GM21529 (cell line): ENCODE data around the gene PRKCA.
"Not testable (repeated sequence)": the region's sequence is repeated elsewhere in the genome, so short reads cannot be mapped to it uniquely, and the experiment has no call there.

Source experiments
- ATAC-seq: cut with Tn5 transposase; IDR thresholded peaks from one replicate; pipeline ENCODE4 v1.9.1; 2021; ENCODE audit not compliant: unreplicated experiment

Gene PRKCA

DNA sequence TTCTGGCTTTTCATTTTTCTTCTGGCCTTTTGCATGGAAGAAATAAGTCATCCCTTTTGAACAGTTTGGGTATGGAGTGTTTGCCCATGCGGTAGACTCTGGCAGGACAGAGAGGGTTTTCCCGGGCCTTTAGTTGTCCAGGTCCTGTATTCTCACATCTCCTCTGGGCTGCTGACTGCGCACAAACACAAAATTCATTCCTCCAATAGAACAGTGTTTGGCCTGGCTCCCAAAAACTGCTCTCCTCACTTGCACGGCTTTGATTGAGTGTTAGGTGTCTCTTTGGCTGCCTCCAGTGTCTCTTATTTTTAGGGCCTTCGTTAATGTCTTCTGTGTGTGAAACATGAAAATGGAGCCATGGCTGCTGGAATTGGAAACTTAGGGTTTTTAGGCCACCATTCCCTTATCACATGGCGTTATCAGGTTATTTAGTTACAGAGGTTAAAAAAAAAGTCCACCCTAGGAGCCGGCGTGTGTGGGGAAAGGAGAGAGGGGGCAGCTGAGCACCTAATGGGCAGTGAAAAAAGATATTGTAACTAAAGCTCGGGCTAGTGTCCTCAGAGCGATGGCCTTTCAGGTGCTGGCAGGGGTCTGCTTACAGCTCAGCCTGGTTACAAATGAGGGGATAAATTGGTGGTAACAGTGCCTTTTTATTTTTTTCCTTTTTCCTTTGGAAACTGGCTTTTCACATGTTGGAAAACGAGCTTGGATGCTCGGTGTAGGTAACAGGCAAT, 47.3 kb downstream of the PRKCA start:
- ATAC-seq, result no peak

DNA sequence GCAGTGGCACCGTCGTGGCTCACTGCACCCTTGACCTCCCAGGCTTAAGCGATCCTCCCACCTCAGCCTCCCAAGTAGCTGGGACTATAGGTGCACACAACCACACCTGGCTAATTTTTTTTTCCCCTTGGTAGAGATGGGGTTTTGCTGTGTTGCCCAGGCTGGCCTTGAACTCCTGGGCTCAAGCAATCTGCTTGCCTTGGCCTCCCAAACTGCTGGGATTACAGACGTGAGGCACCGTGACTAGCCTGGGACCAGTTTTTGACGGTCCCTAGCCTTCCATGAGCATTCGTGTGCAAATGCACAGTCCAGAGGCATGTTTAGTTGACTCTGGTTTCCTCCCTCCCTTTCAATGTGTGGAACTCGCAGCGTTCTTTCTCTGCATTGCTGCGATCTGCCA, 48.2 kb downstream of the PRKCA start:
- ATAC-seq, result not testable (repeated sequence)

DNA sequence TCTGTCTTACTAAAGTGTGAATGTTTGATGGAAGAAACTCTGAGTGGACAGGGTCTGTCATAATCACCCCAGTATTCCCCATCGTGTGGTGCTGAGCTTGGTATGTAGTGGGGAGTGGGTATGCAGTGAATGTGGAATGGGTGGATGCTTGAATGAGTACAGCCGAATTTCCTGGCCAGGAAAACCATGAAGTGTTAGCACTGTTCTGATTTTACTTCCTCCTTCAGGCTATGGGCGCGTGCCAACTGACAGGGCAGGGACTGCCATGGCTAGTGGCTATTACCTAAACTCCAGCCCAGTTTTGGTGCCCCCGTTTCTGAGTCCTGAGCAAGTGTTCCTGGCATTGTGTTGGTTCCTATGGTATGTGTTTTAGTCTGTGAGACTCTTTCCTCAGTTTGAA, 48.6 kb downstream of the PRKCA start:
- ATAC-seq, result no peak

DNA sequence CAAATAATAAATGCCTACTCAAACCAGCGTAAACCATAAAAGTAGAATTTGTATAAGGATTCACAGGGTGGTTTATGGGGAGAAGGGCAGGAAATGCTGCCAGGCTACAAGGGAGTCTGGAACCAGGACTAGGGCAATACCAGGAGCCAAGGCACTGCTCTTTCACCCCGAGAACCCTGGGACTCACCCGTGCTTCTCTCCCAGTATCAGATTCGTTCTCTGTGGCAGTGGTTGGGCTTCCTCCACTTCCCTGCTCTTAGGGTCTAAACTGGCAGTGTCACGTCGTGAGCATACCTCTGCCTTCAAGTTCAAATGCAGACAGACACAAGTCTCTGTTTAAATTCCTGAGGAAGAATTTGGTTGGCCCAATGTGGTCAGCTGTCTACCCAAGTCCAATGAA, 49.3 kb downstream of the PRKCA start:
- ATAC-seq, result no peak

DNA sequence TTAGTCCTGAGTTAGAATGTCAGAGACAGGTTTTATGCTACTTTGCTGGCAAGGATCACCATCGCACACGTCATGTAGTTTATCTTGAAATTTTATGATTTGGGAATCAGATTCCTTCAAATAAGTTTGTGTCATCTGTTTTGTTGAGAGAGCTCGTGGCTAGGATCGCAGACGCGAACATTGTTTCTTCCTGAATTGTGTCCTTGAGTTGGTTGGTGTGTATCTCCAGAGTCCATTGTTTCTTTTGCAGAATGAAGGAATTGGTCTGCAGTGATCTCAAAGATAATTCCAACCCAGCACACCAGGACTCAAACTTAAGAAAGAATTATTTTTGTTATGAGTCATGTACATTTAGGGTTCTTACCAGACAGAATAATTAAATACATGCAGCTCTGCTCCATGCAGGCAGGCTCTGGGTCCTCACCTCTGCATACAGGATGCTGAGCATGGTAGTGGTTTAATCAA, 51.6 kb downstream of the PRKCA start:
- ATAC-seq, result no peak

DNA sequence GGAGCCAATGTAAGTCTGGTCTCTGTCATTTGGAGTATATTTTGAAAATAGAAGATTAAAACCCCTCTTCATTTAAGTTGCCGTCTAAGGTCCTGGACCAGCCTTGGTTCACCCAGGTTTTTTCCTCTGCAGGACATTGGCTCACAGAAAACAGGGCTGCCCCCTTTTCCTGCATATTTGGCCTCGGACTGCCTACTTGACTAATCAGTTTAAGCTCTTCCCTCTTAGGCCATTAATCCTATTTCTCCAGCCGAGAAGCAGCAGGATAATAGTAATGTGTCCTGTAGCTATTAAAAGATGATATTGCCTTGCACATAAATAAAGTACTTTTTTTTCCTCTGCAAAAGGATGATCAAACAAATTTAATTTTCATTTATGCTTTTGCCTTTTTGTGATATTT, 52.1 kb downstream of the PRKCA start:
- ATAC-seq, result no peak

DNA sequence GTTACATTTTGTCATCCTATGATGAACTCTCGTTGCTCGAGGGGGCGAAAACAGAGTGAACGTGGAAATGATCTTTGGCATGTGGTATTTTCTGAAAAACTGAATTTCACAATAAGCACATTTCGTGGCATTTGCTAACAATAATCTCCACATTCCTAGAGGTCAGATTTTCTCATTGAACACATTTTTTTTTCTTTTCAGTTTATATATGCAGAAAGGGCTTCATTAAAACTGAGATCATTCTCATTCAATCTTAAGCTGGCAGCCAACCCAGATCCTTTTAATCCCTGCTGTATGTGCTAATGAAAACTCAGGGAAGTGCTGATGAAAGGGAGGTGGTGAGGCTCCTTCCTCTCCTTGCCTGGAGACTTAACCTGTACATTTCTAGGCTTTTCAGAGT, 52.6 kb downstream of the PRKCA start:
- no peak for ATAC-seq

DNA sequence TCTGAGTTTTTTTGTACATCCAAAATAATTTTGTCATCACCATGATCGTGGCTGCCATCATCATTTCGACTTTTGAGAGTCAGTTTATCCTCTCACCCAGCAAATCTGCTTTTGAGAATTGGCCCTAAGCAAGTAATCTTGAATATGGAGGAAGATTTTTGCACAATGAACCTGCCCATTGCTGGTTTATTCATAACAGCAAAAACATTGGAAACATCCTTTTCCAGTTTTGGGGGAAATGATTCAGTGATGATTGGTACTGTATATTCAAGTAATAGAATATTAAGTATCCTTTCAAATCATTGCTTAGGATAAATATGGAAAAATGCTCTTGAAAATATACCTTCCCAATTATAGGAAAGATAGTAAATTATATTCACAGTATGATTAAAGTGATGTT, 53.1 kb downstream of the PRKCA start:
- ATAC-seq, result no peak

DNA sequence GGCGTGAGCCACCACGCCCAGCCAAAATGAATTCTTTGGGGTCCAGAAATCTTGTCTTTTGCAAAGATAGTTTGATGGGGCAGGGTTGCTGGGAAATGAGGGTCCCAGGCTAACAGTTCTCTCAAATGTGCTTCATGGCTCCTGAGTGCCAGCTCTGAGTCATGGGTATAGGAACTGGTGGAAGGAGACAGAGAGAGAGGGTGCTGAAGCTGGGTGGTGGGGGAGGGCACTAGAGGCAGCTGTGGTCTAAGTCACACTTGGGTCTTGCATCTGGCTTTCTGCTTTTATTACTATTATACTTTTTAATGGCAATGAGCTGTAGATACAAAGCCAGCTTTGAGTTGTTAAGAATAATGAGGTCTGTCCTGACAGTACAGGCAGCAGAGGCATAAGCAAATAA, 54.6 kb downstream of the PRKCA start:
- no peak for ATAC-seq

DNA sequence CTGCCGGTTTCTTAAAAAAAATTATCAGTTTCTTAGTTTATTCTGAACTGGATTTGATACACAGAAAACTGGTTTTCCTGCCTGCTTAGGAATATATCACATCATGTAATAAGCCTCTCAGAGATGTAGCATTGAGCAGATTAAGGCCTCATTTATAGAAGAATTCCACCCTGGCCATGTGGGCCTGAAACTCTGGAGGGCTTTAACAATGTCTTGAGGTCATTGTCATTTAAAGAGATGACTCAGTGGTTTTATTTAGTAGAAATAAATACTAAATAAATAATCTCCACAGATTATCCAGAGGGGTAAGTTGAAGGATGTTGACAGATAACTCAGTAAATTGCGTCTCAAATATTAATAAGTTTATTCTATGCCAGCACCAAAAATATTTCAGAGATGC, 56.9 kb downstream of the PRKCA start:
- ATAC-seq, result no peak

DNA sequence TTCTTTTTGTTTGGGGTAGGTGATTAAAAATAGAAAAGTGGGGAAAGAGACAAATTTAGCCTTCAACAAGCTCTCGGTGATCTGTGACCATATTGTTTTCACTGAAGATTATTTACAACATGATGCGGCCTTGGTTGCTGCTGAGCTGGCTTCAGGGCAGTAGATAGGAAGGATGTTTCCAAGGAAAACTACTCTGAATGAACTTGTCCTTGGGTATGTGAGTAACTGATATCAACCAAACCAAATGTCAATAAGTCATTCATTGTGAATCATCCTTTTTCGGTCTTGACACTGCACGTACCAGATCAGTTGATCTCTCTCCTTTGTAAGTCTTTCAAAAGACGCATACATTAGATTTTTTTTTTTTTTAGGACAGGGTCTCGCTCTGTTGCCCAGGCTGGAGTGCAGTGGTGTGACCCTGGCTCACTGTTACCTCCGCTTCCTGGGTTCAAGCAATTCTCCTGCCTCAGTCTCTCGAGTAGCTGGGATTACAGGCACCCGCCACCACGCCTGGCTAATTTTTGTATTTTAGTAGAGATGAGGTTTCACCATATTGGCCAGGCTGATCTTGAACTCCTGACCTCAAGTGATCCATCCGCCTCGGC, 58.6 kb downstream of the PRKCA start:
- not testable (repeated sequence) for ATAC-seq

DNA sequence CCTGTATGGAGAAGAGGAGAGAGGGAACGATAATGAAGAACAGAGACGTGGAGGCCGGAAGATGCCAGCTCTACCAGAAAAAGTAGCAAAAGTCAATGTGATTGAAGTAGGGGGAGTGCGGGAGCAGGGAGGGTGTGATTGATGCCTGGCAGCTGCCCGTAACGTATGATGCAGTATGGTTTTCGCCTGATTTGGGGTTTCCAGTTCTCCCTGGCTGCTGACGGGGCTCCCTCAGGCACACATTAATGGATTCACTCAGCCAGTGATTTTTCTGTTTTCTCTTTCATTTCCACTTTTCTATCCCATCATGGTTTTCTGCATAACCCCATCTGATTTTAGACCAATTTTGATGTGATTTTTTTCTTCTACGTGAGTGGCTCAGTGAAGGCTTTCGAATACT, 62.1 kb downstream of the PRKCA start:
- ATAC-seq, result no peak

DNA sequence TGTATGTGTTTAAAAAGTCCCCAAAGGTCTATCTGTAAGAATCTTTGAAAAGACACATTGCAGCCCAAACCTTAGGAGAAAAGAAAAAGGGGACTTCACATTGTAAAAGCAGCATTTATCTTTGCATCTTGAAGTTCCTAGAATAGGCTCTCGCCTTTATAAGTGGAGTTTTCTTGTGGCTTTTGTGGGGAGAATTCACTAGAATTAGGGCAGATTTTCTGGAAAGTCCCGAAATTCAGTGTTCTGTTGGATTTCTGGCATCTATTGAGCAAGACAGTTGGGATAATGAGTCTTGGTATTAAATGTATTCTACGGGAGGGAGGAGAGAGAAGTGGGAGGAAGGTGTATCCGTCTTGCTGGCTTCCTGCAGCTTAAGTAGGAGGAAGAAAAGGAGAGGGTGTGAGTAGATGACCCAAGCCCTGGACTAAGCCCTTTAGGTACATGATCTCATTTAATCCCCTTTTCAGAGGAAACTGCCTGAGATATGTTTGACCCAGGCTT, 62.6 kb downstream of the PRKCA start:
- ATAC-seq, result no peak

DNA sequence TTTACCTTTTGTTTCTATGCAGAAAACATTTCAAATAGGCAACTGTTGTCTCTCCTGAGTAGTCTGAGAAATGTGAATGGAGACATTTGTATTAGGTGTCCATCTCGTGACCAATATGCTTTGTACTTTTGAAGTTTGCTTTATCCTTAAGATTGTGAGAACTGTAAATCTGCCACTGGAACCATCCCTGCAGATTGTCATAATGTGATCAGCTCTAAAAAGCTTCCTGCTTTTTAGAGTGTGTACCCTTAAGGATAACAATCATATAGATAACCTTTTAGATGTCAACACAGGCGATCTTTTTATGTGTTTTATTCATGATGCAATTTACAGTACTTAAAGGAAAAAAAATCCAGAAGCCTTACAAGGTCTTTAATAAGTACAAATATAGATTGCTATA, 63.5 kb downstream of the PRKCA start:
- ATAC-seq, result no peak

DNA sequence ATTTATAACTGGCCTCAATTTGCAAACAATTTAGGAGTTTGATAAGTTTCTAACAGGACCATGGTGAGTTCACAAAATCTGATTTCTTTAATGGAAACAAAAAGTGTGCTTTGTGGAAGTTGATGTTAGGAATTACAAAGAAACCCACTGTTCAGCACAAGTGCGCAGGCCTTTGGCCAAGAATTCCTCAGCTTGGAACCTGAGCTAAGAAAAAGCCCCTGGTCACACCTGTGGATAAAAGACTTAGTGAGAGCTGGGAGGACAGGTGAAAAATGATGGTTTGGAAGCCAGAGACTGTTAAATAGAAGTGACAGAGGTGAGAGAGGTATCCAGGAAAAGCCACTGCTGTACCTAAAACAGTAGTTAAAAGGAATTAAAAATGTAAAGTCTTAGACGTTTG, 64.7 kb downstream of the PRKCA start:
- ATAC-seq, result no peak

DNA sequence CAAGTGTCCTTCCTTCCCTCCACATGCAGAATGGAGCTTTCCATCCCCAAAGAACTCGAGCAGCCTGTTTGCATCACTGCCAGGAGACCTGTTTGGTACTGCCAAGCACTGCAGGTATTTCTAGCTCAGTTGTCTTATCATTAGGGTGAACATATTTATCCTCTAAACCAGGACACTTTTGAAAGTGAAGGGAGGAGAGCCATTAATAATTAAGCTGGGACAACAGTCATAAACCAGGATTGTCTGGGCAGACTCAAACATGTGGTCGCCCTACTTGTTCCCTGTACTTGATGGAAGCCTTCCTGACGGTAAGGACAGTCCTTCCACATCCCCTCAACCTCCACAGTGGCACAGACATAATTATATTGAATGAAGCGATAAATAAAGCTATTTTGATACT, 67.4 kb downstream of the PRKCA start:
- no peak for ATAC-seq

DNA sequence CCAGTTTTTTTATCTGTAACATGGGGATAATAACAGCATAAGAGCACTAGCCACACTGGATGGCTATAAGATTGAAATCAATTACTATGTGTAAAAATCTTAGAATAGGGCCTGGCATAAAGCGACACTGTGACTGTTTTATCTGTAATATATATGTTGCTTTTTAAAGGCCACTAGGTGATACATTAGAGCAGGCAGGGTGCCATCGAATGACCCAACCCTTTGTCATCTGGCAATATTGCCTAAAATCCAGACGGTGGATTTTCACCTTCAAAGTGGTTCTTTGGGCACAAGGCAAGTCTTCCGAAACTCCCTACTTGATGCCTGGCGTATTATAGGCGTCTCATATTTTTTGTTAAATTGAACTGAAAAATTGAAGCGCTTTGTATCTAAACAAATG, 69.1 kb downstream of the PRKCA start:
- ATAC-seq, result no peak

DNA sequence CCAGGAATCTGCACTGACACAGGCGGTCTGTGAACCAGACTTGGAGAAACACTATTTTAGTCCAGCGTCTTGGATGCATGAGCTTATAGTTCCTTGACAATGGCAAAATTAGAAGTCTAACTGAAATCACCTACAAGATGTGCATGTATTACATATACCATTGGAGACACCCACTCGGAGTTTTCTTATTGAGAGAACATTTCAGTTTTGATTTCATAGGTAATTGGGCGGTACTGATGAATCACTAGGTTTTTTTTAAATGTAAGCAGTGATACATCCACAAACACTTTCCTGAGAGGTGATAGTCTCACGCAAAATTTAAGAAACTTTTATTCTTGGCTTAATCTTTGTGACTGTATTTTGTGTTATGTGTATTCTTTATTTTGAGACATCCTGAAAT, 69.8 kb downstream of the PRKCA start:
- ATAC-seq, result no peak

DNA sequence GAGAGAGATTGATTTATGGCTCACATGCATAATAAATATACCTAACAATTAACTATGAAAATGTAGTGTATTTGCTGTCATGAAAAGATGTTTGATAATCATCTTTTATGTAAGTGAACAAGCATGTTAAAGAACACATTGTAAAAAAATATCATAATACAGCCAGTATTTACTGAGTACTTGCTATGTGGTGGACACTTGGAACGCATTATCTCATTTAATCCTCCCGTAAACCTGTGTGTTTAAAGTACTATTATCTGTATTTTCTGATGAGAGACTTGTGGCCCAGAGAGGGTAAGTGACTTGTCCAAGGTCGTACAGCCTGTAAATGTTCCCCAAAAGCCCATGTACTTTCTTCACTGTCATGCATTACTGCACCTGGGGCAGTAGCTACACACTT, 70.7 kb downstream of the PRKCA start:
- no peak for ATAC-seq

DNA sequence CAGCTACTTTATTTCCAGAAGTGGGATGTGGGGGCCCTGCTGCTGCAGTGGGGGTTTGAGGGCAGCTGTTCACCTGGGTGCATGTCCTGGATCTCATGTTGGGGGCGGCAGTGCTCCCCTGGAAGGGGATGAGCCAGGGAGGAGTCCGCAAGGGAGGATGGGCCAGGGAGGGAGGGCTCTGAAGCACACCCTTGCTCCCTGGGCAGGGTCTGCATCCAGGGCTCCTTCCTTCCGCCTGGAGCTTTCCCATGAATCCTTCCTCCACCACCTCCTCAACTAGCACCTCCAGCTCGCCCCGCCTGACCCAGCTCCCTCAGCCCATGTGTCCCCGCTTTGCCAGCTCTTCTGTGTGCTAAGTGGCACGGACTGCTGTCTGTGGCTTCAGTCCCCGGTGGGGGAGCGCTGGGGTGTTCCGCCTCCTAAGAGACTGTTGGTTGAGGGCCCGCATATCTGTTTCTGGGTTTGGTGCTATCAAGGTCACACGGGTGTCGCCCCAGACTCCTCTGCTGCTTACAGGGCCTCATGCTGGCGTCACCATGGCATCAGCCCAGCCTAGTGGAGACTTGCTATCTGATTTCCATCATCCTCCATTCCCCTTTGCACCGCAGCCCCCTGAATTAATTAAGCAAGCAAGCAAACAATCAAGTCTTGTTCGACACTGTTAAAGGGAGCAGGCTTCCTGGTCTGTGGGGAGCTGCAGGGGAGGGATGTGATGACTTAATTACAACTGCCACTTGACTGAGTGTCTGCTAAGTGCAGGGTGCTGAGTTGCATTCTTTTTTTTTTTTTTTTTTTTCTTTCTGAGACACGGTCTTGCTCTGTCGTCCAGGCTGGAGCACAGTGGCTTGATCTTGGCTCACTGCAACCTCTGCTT, 71.8 kb downstream of the PRKCA start:
- no peak for ATAC-seq

DNA sequence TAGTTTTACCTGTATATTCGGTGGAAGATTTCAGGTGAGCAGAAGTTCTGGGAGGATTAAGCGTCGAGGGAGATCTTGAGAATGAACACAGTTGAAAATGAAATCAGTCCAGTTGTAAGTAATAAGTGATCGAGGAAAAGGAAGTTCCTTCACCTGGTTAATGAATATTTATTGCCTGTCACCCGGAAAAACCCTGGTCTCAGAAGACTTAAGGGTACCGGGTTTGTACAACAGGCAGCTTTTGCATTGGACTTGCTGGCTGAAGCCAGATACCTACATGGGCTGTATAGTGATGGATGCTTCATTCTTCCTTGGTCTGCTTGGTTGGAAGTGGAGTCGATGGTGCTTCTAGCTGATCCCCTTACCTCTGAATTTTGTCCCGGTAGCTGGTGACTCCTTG, 72.7 kb downstream of the PRKCA start:
- ATAC-seq, result no peak

DNA sequence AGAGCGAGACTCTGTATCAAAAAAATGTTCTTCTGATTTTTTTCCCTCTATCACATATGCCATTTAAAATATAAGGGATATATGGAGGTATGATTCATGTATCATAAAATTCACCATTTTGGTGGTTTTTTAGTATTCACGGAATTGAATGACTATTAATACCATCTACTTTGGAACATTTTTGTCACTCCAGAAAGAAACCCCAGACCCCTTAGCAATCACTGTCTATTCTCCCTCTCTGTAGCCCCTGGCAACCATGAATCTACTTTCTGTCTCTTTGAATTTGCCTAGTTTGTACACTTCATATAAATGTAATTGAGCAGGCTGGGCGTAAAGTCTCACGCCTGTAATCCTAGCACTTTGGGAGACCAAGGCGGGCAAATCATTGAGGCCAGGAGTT, 75.9 kb downstream of the PRKCA start:
- no peak for ATAC-seq
